Stimulated activated CD8-positive, alpha-beta memory T cell treated with anti-CD3 and anti-CD28 coated beads, Interleukin-7, amount 100 ng/mL, for 4 hours (primary cell): ENCODE data around the gene TRPM5.
"Not testable (repeated sequence)": the region's sequence is repeated elsewhere in the genome, so short reads cannot be mapped to it uniquely, and the experiment has no call there.

Experiments used
- DNase-seq, 2 donors: peaks; one replicate each; pipeline ENCODE4 v3.0.0-alpha.2; 2020; ENCODE audit warnings: low read depth in 2 of 2

The TRPM5 gene

GRCh38 chr11:2443881-2444820 is at the start of gene TRPM5:
Gene TRPM5 (minus strand): TSS chr11:2444514. CDS start chr11:2423036, 21,478 bp downstream.
- DNase-seq = peak; percentile 64 to 65

- DNase-seq = no peak
These were observed 44.8 kb upstream of the TRPM5 start for GRCh38 chr11:2489083-2489482.

- no peak for DNase-seq
These were observed 43.7 kb upstream of the TRPM5 start for GRCh38 chr11:2488004-2488403.

- no peak for DNase-seq
These were observed 40.3 kb upstream of the TRPM5 start for GRCh38 chr11:2484576-2485125.

GRCh38 chr11:2483426-2483825 is 39.1 kb upstream of the TRPM5 start:
- DNase-seq = no peak

- no peak for DNase-seq
These were observed 38.4 kb upstream of the TRPM5 start for GRCh38 chr11:2482745-2483144.

- DNase-seq = no peak
These were observed 37.9 kb upstream of the TRPM5 start for GRCh38 chr11:2482204-2482603.

- DNase-seq = no peak
These were observed 36.9 kb upstream of the TRPM5 start for GRCh38 chr11:2481253-2481652.

- no peak for DNase-seq
These were observed 36.5 kb upstream of the TRPM5 start for GRCh38 chr11:2480874-2481220.

- DNase-seq = not testable (repeated sequence)
These were observed 36.0 kb upstream of the TRPM5 start for GRCh38 chr11:2480067-2480873.

GRCh38 chr11:2477936-2478335 is 33.6 kb upstream of the TRPM5 start:
- DNase-seq = no peak

GRCh38 chr11:2477254-2477653 is 32.9 kb upstream of the TRPM5 start:
- no peak for DNase-seq

GRCh38 chr11:2475136-2475918 is 31.0 kb upstream of the TRPM5 start:
- no peak for DNase-seq

- no peak for DNase-seq
These were observed 30.0 kb upstream of the TRPM5 start for GRCh38 chr11:2474059-2474901.

GRCh38 chr11:2473361-2474058 is 29.2 kb upstream of the TRPM5 start:
- no peak for DNase-seq

- no peak for DNase-seq
These were observed 28.3 kb upstream of the TRPM5 start for GRCh38 chr11:2472428-2473186.

GRCh38 chr11:2471804-2472096 is 27.4 kb upstream of the TRPM5 start:
- DNase-seq = no peak

- no peak for DNase-seq
These were observed 26.9 kb upstream of the TRPM5 start for GRCh38 chr11:2471048-2471803.

GRCh38 chr11:2470495-2470894 is 26.2 kb upstream of the TRPM5 start:
- DNase-seq = no peak
